Osteocyte (in vitro differentiated cells): ENCODE data around the gene SLC2A2. TPM values are rescaled to one million over a fixed set of nuclear protein-coding genes. Genes with fewer than 3 reads are reported as not detected.

Experiments used
- DNase-seq: peaks from one replicate; pipeline ENCODE4 v3.0.0; 2021; ENCODE audit warnings: mixed read lengths; ENCODE audit not compliant: unreplicated experiment; ENCODE audit errors: extremely low spot score
- H3K27ac Mint-ChIP-seq: one replicate; pipeline ENCODE4 v1.8.0; 2021; ENCODE audit warnings: mild to moderate bottlenecking, mixed read lengths; ENCODE audit not compliant: unreplicated experiment
- H3K27me3 Mint-ChIP-seq: one replicate; pipeline ENCODE4 v1.8.0; 2021; ENCODE audit warnings: mixed read lengths; ENCODE audit not compliant: unreplicated experiment
- H3K36me3 Mint-ChIP-seq: one replicate; pipeline ENCODE4 v1.8.0; 2021; ENCODE audit warnings: mixed read lengths; ENCODE audit not compliant: unreplicated experiment
- H3K4me1 Mint-ChIP-seq: one replicate; pipeline ENCODE4 v1.8.0; 2021; ENCODE audit warnings: mixed read lengths; ENCODE audit not compliant: unreplicated experiment
- H3K4me3 Mint-ChIP-seq: one replicate; pipeline ENCODE4 v1.8.0; 2021; ENCODE audit warnings: mild to moderate bottlenecking, moderate library complexity, mixed read lengths; ENCODE audit not compliant: unreplicated experiment
- H3K9me3 Mint-ChIP-seq: one replicate; pipeline ENCODE4 v1.8.0; 2021; ENCODE audit warnings: mixed read lengths; ENCODE audit not compliant: unreplicated experiment
- CTCF ChIP-seq: fragments of 200-600 bp; sonication (generic); IDR thresholded peaks from 2 replicates; pipeline ENCODE4 v1.5.0; 2021; ENCODE audit warnings: antibody characterized with exemption, mild to moderate bottlenecking, moderate library complexity
- total RNA-seq: library from RNA; stranded (reverse); gene quantifications from 2 replicates; pipeline ENCODE4 v1.2.1, GENCODE V29; 2021

Gene SLC2A2
- total RNA-seq, 1 donor from 2014 or later, result not detected

DNA sequence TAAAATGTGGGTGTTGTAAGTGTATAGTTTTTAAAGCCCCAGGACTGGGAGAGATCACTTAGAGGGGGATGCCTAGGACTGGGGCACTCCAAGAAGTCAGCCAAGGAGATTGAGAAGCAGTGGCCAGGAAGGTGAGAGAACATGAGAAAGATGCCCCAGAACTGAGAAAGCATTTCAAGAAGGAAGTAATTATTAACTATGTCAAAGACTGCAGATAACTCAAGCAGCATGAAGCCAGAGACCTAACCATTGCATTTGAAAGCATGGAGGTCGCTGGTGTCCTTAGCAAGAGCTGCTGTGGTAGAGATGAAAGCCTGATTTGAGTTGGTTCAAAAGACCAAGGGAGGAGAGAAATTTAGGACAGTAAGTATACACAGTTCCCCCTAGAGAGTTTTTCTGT is 30.6 kb upstream of the SLC2A2 start:
- Mint-ChIP-seq H3K27ac (no peak overlapping the region), H3K9me3 (no peaks in the 10 kb centered on the region), H3K36me3 (peaks cover 6% of the 10 kb centered on the region), H3K4me3 (no peak overlapping the region), H3K4me1 (peaks cover 5% of the 10 kb centered on the region), H3K27me3 (no peaks in the 10 kb centered on the region)
- DNase-seq, result no peak
- no peak for TF ChIP-seq CTCF

DNA sequence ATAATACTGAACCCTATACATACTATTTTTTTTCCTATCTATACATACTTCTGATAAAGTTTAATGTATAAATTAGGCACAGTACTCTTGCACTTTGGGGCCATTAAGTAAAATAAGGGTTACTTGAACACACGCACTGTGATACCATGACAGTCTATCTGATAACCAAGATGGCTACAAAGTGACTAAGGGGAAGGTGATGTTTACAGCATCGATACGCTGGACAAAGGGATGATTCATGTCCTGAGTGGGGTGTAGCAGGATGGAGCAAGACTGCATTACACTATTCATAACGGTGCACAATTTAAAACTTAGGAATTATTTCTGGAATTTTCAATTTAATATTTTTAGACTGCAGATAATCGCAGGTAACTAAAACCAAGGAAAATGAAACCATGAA is 30.0 kb upstream of the SLC2A2 start:
- Mint-ChIP-seq H3K36me3 (peaks cover 4% of the 10 kb centered on the region), H3K27me3 (no peaks in the 10 kb centered on the region), H3K4me1 (peaks cover 5% of the 10 kb centered on the region), H3K4me3 (no peak overlapping the region), H3K9me3 (no peaks in the 10 kb centered on the region), H3K27ac (no peak overlapping the region)
- no peak for DNase-seq
- TF ChIP-seq CTCF, result no peak

DNA sequence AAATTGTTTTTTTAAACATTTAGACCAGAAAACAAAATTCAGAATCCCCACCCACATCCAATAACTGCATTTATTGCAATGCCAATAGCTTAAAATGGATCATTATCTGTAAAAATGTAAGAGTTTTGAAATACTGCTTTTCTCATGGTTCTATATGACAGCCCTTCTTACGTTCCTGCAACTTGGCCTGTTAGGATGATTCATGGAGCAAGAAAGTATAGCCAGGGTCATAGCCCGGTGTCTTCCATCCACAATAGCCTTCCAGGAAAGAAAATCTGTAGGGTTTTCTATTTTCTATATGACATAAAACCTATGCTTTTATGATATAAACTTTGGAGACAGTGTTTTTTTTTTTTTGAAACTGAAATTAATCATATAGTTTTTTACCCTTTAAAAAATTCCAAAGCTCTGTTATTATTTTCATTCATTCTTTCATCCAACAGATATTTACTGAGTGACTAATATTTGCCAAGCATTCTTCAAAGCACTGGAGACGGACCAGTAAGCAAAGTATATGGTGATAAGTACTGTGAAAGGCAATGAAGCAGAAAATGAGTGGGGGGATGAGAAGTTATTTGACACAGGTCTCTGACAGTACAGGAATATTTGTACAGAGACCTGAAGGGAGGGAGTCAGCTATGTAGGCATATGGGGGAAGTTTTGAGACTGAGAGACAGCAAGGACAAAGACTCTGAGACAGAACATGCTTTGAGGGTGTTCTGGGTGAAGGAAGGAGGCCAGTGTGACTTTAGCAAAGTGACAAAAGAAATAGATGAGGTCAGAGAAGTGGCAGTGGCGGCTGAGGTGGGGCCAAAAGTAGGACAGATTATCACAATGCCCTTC is 29.0 kb upstream of the SLC2A2 start:
- DNase-seq, result no peak
- Mint-ChIP-seq H3K9me3 (no peaks in the 10 kb centered on the region), H3K27me3 (no peaks in the 10 kb centered on the region), H3K27ac (peak overlapping the region; percentile 55), H3K4me3 (no peak overlapping the region), H3K4me1 (peaks cover 5% of the 10 kb centered on the region), H3K36me3 (peaks cover 4% of the 10 kb centered on the region)
- TF ChIP-seq CTCF, result no peak

DNA sequence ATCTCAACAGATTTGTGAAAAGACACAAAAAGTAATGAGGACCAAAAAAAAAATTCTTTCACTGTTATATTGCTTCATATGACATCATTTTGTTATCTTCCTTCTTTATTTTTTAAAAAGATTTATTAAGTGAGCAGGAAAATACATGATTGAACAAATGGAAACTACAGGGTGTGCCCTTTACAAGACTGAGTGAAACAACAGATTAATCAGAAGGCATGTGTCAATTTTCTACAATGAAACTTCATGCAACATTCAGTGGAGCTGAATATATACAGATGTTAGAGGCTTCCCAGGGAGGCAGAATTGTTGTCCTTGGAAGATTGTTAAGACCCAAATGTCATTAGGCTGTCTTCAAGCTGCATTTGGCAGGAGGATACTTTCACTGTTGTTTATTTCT is 28.4 kb upstream of the SLC2A2 start:
- TF ChIP-seq CTCF, result peak; percentile 13
- DNase-seq, result no peak
- Mint-ChIP-seq H3K27ac (peak overlapping the region; percentile 55), H3K9me3 (no peaks in the 10 kb centered on the region), H3K4me3 (no peak overlapping the region), H3K36me3 (peaks cover 4% of the 10 kb centered on the region), H3K27me3 (no peaks in the 10 kb centered on the region), H3K4me1 (peaks cover 5% of the 10 kb centered on the region)

DNA sequence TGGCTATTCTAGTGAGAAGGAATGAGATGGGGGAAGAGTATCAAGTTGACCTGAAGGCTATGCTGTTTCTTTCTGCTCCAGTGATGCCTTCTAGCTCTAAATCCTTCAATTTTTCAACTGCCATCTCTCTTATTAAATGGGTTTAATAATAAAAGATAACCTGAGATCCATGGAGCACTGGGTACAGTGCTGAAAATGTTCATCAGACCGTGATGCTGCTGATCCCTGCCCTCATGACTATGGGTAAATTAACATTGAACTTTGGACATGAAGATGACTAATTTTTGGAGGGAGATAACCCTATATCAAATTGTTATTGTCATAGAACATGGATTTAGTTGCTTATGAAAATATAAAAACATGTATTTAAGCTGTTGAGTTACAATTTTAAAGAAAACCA is 27.7 kb upstream of the SLC2A2 start:
- H3K9me3 Mint-ChIP-seq, result no peaks in the 10 kb centered on the region
- H3K4me1 Mint-ChIP-seq, result peaks cover 5% of the 10 kb centered on the region
- no peak for TF ChIP-seq CTCF
- DNase-seq, result no peak
- H3K27me3 Mint-ChIP-seq, result no peaks in the 10 kb centered on the region
- H3K27ac Mint-ChIP-seq, result no peak overlapping the region
- no peak overlapping the region for H3K4me3 Mint-ChIP-seq
- H3K36me3 Mint-ChIP-seq, result peaks cover under 1% of the 10 kb centered on the region
